Measurements from ENCODE around the gene SWAP70.

SWAP70 gene

GRCh38 chr11:9722893-9723292 lies 59.0 kb downstream of the SWAP70 start:
- Histone ChIP-seq H3K4me2 (no peak overlapping the region), H4K20me1 (peaks cover 0 to 88% (median 0%) of the 10 kb centered on the region in 11 experiments; a peak in 3 of 22 replicates), H3K4me1 (peaks cover 25 to 35% (median 29%) of the 10 kb centered on the region in 10 experiments), H3K27ac (no peak overlapping the region), H3K9me3 (replicated peaks in 1 of 11) (peaks cover 0 to 15% (median 5%) of the 10 kb centered on the region in 11 experiments; a peak in 10 of 22 replicates), H3K9ac (no peak overlapping the region), H3K4me3 (no peak overlapping the region), H3K27me3 (no peaks in the 10 kb centered on the region), H3K36me3 (peaks cover under 1 to 72% (median 8%) of the 10 kb centered on the region in 11 experiments; a peak in 15 of 22 replicates)
- TF ChIP-seq Cebpa-rat (IDR thresholded peaks at IDR 0.05), result no peak

DNA sequence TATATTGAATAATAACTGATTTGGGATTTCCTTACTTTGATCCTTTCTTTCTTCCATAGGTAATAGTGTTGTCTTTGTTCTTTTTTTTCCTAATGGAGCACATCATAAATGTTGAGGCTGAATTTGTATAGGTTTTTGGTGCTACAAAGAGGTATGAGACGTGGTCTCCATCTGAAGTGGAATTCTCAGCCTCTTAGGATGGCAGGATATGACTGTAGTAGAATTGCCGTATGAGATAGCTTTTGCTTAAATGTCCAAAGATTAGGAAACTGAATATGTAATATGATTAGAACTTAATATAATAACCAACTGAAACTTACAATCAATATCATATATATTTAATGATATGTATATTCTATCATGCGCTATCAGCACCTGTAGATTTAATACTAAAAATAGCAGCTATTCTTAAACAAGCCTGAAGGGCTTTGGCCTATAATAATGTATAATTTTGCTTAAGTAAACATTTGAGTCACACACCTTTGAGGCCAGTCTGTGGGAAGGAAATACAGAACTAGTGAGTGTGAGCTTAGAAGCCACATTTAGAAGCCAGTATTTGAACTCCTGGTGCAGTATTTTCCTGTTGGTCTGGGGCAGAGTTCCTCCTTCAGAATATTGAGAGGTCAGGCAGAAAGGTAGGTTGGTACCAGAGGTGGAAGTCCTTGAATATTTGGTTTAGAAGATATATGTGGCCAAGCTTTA lies 62.6 kb downstream of the SWAP70 start:
- no peaks in the 10 kb centered on the region for H3K27me3 ChIP-seq
- H3K36me3 ChIP-seq, result peaks cover 8 to 97% (median 21%) of the 10 kb centered on the region in 11 experiments; a peak in 16 of 22 replicates
- H3K27ac ChIP-seq, result no peak overlapping the region
- peaks cover 0 to 86% (median 0%) of the 10 kb centered on the region in 11 experiments; a peak in 3 of 22 replicates for H4K20me1 ChIP-seq
- peaks cover 0 to 2% (median 0%) of the 10 kb centered on the region in 11 experiments; a peak in 1 of 22 replicates for H3K9me3 ChIP-seq (replicated peaks in 1 of 11)
- no peak overlapping the region for H3K4me3 ChIP-seq
- no peak for TF ChIP-seq Cebpa-rat (IDR thresholded peaks at IDR 0.05)
- H3K4me1 ChIP-seq, result peaks cover 0 to 1% (median 0%) of the 10 kb centered on the region in 10 experiments; a peak in 3 of 20 replicates
- no peak overlapping the region for H3K4me2 ChIP-seq
- no peak overlapping the region for H3K9ac ChIP-seq

- Histone ChIP-seq H3K36me3 (peaks cover 17 to 97% (median 30%) of the 10 kb centered on the region in 11 experiments), H3K27ac (no peak overlapping the region), H4K20me1 (peaks cover 0 to 87% (median 0%) of the 10 kb centered on the region in 11 experiments; a peak in 3 of 22 replicates), H3K4me3 (no peak overlapping the region), H3K9ac (no peak overlapping the region), H3K4me1 (no peaks in the 10 kb centered on the region), H3K4me2 (no peak overlapping the region), H3K27me3 (no peaks in the 10 kb centered on the region), H3K9me3 (replicated peaks in 1 of 11) (peaks cover 0 to 8% (median 0%) of the 10 kb centered on the region in 11 experiments; a peak in 4 of 22 replicates)
- no peak for TF ChIP-seq Cebpa-rat (IDR thresholded peaks at IDR 0.05)
Observed at GRCh38 chr11:9728058-9728457, 64.2 kb downstream of the SWAP70 start.

- peaks cover 49 to 100% (median 60%) of the 10 kb centered on the region in 11 experiments for H3K36me3 ChIP-seq
- H3K4me2 ChIP-seq, result no peak overlapping the region
- H3K4me3 ChIP-seq, result no peak overlapping the region
- H3K27me3 ChIP-seq, result no peaks in the 10 kb centered on the region
- no peak overlapping the region for H3K9ac ChIP-seq
- peaks cover 0 to 2% (median 0%) of the 10 kb centered on the region in 10 experiments; a peak in 2 of 20 replicates for H3K4me1 ChIP-seq
- peaks cover 24 to 40% (median 30%) of the 10 kb centered on the region in 11 experiments for H3K9me3 ChIP-seq (replicated peaks in 1 of 11)
- no peak for TF ChIP-seq Cebpa-rat (IDR thresholded peaks at IDR 0.05)
- no peak overlapping the region for H3K27ac ChIP-seq
- peaks cover 0 to 75% (median 0%) of the 10 kb centered on the region in 11 experiments; a peak in 3 of 22 replicates for H4K20me1 ChIP-seq
Observed at GRCh38 chr11:9731256-9731655, 67.4 kb downstream of the SWAP70 start.

- Histone ChIP-seq H3K27me3 (no peaks in the 10 kb centered on the region), H3K9me3 (replicated peaks in 1 of 11) (peaks cover 32 to 52% (median 40%) of the 10 kb centered on the region in 11 experiments), H3K9ac (no peak overlapping the region), H3K4me3 (no peak overlapping the region), H3K27ac (no peak overlapping the region), H3K4me1 (peaks cover 0 to 14% (median 0%) of the 10 kb centered on the region in 10 experiments; a peak in 4 of 20 replicates), H3K36me3 (peaks cover 58 to 100% (median 72%) of the 10 kb centered on the region in 11 experiments), H3K4me2 (no peak overlapping the region), H4K20me1 (peaks cover 0 to 76% (median 0%) of the 10 kb centered on the region in 11 experiments; a peak in 3 of 22 replicates)
- no peak for TF ChIP-seq Cebpa-rat (IDR thresholded peaks at IDR 0.05)
Observed at GRCh38 chr11:9732453-9732852, 68.6 kb downstream of the SWAP70 start.

- TF ChIP-seq Cebpa-rat (IDR thresholded peaks at IDR 0.05), result no peak
- Histone ChIP-seq H3K27me3 (no peaks in the 10 kb centered on the region), H3K9me3 (replicated peaks in 1 of 11) (peaks cover 32 to 52% (median 40%) of the 10 kb centered on the region in 11 experiments), H3K4me2 (no peak overlapping the region), H3K27ac (no peak overlapping the region), H3K4me3 (no peak overlapping the region), H3K4me1 (peaks cover 2 to 21% (median 3%) of the 10 kb centered on the region in 10 experiments; a peak in 19 of 20 replicates), H3K36me3 (peaks cover 54 to 97% (median 68%) of the 10 kb centered on the region in 11 experiments), H4K20me1 (peaks cover 0 to 76% (median 0%) of the 10 kb centered on the region in 11 experiments; a peak in 4 of 22 replicates), H3K9ac (no peak overlapping the region)
Observed at GRCh38 chr11:9733212-9733611, 69.3 kb downstream of the SWAP70 start.

DNA sequence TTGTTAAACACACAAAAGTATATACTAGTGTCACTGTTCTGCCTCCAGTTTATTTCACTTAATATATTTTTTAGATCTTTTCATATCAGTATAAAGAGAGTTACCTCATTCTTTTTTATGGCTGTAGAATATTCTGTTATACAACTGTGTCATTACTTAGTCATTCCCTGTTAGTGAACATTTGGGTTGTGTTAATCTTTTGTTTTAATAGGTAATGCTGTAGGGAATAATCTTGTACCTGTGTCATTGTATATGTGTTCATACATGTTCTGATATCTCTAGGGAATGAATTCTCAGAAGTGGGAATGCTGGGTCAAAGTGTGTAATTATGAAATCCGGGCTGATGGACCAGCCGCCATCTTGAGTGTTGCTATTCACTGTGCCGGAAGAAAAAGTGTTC lies 71.4 kb downstream of the SWAP70 start:
- TF ChIP-seq Cebpa-rat (IDR thresholded peaks at IDR 0.05), result no peak
- peaks cover 18 to 41% (median 20%) of the 10 kb centered on the region in 10 experiments for H3K4me1 ChIP-seq
- no peak overlapping the region for H3K9ac ChIP-seq
- H3K27me3 ChIP-seq, result no peaks in the 10 kb centered on the region
- H3K9me3 ChIP-seq (replicated peaks in 1 of 11), result peaks cover 32 to 52% (median 40%) of the 10 kb centered on the region in 11 experiments
- peaks cover 0 to 83% (median 0%) of the 10 kb centered on the region in 11 experiments; a peak in 5 of 22 replicates for H4K20me1 ChIP-seq
- no peak overlapping the region for H3K4me2 ChIP-seq
- peaks cover 49 to 90% (median 64%) of the 10 kb centered on the region in 11 experiments for H3K36me3 ChIP-seq
- no peak overlapping the region for H3K27ac ChIP-seq
- H3K4me3 ChIP-seq, result no peak overlapping the region

DNA sequence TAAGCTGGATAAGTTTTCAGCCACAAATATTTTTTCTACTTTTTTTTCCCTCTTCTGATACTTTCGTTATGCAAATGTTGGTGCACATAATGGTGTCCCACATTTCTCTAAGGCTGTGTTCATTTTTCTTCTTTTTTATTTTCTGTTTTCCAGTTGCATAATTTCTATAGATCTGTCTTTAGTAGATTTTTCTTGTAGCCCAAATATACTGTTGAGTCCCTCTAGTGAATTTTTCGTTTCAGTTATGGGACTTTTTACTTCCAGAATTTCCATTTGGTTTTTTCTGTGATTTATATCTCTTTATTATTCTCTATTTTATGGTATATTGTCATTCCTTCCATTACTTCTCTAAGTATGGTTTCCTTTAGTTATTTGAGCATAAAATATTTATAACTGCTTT lies 72.0 kb downstream of the SWAP70 start:
- H3K9ac ChIP-seq, result no peak overlapping the region
- H3K4me3 ChIP-seq, result no peak overlapping the region
- peaks cover 56 to 91% (median 70%) of the 10 kb centered on the region in 11 experiments for H3K36me3 ChIP-seq
- H3K4me1 ChIP-seq, result peaks cover 18 to 48% (median 20%) of the 10 kb centered on the region in 10 experiments
- H3K27ac ChIP-seq, result no peak overlapping the region
- no peaks in the 10 kb centered on the region for H3K27me3 ChIP-seq
- no peak for TF ChIP-seq Cebpa-rat (IDR thresholded peaks at IDR 0.05)
- peaks cover 0 to 80% (median 0%) of the 10 kb centered on the region in 11 experiments; a peak in 5 of 22 replicates for H4K20me1 ChIP-seq
- H3K9me3 ChIP-seq (replicated peaks in 1 of 11), result peaks cover 32 to 52% (median 40%) of the 10 kb centered on the region in 11 experiments
- H3K4me2 ChIP-seq, result no peak overlapping the region

- Histone ChIP-seq H3K9me3 (replicated peaks in 1 of 11) (peaks cover 32 to 52% (median 40%) of the 10 kb centered on the region in 11 experiments), H3K27ac (peak overlapping the region in 1 of 11 experiments; percentile 3; a peak in 1 of 22 replicates), H3K4me3 (no peak overlapping the region; a peak in 1 of 20 replicates), H3K4me2 (no peak overlapping the region), H3K27me3 (no peaks in the 10 kb centered on the region), H3K4me1 (peaks cover 18 to 48% (median 20%) of the 10 kb centered on the region in 10 experiments), H4K20me1 (peaks cover 0 to 77% (median 0%) of the 10 kb centered on the region in 11 experiments; a peak in 5 of 22 replicates), H3K9ac (no peak overlapping the region), H3K36me3 (peaks cover 60 to 91% (median 74%) of the 10 kb centered on the region in 11 experiments)
- TF ChIP-seq Cebpa-rat (IDR thresholded peaks at IDR 0.05), result no peak
Observed at GRCh38 chr11:9736365-9736764, 72.5 kb downstream of the SWAP70 start.
